ENCODE results near the gene KRTAP5-3.
"Not testable (repeated sequence)": the region's sequence is repeated elsewhere in the genome, so short reads cannot be mapped to it uniquely, and the experiment has no call there.

The KRTAP5-3 gene

DNA sequence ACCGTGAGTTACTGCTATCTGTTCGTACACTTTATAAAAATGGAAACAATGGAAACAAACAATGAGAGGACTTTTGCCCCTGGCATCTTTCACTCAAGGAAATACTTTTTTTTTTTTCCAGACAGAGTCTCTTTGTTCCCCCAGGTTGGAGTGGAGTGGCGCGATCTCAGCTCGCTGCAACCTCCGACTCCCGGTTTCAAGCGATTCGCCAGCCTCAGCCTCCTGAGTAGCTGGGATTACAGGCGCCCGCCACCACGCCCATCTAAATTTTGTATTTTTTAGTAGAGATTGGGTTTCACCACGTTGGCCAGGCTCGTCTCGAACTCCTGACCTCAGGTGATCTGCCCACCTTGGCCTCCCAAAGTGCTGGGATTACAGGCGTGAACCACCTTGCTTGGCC is 32.5 kb downstream of the KRTAP5-3 start:
- not testable (repeated sequence) for DNase-seq

- DNase-seq: no peak
These were observed 33.4 kb downstream of the KRTAP5-3 start for GRCh38 chr11:1574933-1575242.

- peak; percentile 20 for DNase-seq
These were observed 33.9 kb downstream of the KRTAP5-3 start for GRCh38 chr11:1574238-1574932.

GRCh38 chr11:1573903-1574237 is 34.4 kb downstream of the KRTAP5-3 start:
- DNase-seq: no peak

DNA sequence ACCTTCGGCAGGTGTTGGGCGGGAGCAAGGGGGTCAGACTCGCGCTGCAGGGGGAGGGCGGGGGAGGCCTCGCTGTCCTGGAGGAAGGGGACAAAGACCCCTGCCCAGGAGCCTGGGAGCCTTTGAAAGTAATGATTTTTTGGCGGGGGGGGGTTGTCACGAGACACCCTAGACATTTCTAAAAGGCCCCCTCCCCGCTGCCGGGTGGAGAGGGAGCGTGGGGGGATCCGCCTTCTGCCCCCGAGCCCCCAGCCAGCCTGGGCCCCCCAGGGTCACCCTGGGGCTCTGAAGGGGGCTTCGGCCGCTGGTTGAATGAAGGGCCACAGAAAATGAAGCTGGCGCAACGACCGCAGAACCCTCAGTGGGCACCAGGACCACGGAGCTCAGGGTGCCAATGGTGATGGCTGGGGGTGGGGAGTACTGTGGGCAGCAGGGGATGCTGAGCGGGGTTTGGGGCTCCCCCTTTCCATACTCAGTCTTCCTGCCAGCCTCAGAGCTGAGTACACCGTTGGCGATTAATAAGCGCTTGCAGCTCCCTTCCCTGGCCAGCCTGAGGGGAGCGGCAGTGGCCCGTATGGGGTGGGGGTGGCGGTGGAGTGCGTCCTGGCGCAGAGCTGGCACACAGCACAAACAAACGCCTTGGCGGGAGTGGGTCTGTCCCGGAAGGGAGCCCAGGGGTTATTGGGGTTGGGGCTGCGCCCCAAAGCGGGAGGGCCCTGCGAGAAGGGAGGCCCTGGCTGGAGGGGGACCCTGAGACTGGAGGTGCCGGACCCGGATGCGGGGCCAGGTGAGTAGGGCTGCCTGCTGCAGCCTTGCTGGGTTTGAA is 35.0 kb downstream of the KRTAP5-3 start:
- DNase-seq: no peak

GRCh38 chr11:1572197-1573076 is 35.8 kb downstream of the KRTAP5-3 start, which contains the start of gene DUSP8:
DUSP8 (minus strand) TSS chr11:1572271; CDS start chr11:1565826, 6,445 bp downstream.
- DNase-seq: peak; percentile 78

DNA sequence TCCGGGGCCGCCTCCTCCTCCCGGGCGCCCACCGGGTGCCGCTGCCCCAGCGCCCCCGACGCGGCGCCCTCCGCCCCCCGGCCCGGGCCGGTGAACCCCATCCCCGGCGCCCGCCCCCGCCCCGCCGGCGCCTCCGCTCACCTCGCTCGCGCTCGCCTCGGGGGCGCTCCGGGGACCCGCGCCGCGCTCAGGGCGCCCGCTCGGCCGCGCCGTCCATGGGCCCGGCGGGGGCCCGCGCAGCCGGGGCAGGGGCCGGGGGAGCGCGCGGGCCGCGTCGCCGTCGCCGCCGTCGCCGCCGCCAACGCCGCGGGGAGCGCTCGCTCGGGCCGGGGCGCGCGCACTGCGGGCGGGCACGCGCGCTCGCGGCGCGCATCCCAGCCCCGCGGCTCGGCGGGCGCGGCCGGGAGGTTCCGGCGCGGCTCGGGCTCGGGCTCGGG is 36.5 kb downstream of the KRTAP5-3 start:
- DNase-seq: no peak

GRCh38 chr11:1570896-1571759 is 37.1 kb downstream of the KRTAP5-3 start:
- DNase-seq: no peak

DNA sequence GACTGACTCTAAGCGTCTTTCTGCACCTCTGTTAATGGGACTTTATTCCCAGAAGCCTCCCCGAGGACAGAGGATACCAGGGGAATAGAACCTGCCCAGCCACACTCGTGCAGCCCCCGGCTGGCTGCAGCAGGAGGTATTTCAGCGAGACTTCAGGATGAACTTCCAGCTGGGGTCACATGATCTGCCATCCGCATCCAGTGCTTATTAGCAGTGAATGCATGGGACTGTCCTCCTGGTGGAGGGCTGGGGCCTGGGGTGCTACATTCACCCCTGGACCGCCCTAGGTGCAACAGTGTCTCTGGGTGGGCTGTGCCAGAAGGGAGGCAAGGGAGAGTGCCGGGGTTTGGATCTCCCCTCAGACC is 37.8 kb downstream of the KRTAP5-3 start:
- no peak for DNase-seq

DNA sequence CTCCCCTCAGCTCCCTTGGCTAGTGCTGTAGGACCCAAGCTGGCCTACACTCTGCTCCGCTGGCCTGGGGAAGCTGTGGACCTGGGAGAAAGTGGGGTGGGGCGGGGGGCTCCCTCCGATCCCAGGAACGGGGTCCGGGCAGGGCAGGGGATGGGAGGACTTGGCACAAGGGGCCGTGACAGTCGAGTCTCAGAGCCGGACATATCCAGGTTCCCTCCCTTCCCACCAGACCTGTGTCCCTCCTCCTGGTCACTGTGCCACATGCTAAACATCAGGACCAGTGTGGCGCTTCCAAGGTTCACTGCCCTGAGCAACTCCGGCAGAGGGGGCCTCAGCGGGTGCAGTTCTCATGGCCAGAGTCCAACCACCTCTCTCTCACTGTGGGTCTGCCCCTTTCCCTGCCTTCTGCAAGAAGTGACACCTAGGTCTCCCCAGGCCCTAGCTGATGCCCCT is 38.2 kb downstream of the KRTAP5-3 start:
- no peak for DNase-seq

DNA sequence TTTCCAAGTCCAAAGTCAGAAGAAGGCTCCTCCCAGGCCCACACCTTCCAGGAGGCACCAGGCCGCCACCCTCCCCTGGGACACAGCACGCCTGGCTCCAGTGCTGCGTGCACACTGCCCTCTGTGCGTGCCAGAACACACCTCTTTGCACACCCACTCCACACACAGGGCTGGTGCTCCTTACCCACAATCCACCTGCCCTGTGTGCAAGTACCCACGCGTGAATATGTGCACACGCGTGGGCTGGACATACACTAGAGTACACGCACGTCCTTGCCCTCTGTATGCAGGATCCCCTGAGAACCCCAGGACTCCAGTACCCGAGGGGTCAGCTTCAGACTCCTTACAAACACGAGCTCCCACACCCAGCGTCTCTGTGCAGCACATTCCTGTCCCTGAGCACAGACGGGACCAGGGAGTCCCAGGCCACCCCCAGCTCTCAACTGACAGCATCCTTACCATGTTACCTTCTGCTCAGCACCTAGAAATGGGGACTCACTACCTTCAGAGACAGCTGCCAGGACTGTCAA is 38.9 kb downstream of the KRTAP5-3 start:
- DNase-seq: no peak

GRCh38 chr11:1568441-1568911 is 39.8 kb downstream of the KRTAP5-3 start:
- DNase-seq: no peak

DNA sequence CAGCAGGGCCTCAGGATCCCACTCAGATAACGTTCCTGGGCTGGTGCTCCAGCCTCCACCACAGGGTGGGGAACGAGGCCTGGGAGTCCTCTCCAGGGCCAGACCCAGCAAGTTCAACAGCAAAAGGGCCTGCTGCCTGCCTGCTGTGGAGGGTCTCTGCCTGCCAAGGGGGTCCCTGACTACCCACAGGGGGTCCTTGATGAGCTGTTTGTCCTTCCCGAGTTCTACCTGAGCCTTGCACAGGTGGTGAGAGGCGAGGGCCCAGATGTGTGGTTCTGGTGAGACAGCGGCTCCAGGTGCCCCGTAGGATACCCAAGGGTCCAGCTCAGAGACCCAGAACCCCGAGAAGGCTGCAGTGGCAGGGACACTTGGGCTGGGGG is 40.6 kb downstream of the KRTAP5-3 start:
- no peak for DNase-seq

DNA sequence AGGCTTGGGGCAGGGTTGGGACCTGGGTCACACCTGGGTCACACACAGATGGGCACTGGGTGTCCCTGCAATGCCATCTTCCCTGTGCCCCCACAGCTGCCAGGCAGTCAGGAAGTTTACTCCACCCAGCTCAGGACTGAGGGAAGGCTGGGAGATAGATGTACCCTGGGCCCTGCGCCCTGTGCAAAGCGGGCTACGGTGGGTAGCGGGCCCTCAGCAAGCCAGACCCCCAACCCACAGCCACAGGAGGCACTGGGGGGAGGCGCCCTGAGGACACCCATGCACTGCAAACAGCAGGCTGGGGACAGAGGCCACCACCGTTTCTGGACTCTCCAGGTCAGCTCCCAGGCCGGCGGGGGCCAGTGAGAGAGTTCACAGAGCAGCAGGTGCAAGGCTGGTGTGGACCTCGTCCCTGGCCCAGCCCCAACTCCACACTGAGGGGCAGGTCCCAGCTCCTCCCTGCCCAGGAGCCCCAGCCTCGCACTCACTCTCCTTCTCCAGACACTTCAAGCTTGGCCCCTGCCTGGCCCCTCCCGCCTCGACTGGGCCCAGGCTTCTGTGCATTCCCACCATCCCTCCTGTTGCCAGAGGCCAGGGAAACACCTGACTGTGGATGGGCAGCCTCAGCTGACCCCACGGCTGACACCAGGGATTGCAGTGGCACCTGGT is 41.1 kb downstream of the KRTAP5-3 start:
- no peak for DNase-seq

GRCh38 chr11:1566381-1567051 is 41.7 kb downstream of the KRTAP5-3 start:
- DNase-seq: no peak

- no peak for DNase-seq
These were observed 42.4 kb downstream of the KRTAP5-3 start for GRCh38 chr11:1565904-1566247.

- no peak for DNase-seq
These were observed 42.9 kb downstream of the KRTAP5-3 start for GRCh38 chr11:1565173-1565903.

- DNase-seq: peak; percentile 79
These were observed 43.6 kb downstream of the KRTAP5-3 start for GRCh38 chr11:1564535-1565172.

GRCh38 chr11:1563697-1564534 is 44.3 kb downstream of the KRTAP5-3 start:
- DNase-seq: no peak
